ENCODE data around the gene RSBN1. TPM values are rescaled to one million over a fixed set of nuclear protein-coding genes. Genes with fewer than 3 reads are reported as not detected.
A peak's percentile ranks its signal among the peaks of the same experiment; 100 is the strongest.
"Not testable (repeated sequence)": the region's sequence is repeated elsewhere in the genome, so short reads cannot be mapped to it uniquely, and the experiment has no call there.

Gene RSBN1
- 4.0 and 4.2 TPM in 2 replicates for total RNA-seq (2014; rRNA removed; shearing (Covaris generic))

DNA sequence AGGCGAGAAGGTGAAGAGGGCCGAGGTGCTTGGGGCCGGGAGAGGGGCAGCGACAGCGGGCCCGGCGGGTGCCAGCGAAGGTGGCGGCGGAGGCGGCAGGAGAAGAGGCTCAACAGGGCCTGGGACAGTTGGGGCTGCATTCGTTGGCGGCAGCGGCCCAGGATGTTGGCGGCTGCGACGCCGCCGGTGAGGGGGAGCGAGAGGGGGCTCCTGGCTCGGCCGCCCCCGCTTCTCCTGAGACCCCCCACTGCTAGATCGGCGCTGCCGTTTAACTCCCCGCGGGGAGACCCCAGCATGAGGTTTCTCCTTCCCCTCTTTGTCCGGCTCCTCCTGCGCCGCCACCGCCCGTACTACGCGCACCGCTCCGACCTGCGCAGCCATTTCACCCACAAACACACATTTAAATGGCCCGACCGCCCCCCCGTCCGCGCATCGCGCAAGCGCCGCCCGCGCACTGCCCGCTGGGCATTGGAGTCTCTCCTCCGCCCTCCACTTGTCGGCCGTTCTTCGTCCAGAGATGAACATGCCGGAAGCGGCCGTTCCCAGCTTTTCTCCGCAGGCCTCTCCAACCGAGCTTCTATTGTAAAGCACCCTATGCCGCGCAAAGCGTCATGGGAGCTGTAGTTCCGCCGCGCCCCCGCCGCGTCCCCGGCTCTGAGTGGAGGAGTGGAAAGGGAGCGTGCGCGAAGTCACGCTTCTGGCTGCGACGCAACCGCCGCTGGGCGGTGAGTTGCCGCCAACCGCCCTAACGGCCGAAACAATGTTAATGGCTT, at the start of gene RSBN1:
TSS of gene RSBN1 (minus strand) at position 589 of the 773 bp plus-strand sequence. CDS start at position 525, 64 bp downstream.
- DNase-seq (ENCODE audit: low spot score), result peak; percentile 98

DNA sequence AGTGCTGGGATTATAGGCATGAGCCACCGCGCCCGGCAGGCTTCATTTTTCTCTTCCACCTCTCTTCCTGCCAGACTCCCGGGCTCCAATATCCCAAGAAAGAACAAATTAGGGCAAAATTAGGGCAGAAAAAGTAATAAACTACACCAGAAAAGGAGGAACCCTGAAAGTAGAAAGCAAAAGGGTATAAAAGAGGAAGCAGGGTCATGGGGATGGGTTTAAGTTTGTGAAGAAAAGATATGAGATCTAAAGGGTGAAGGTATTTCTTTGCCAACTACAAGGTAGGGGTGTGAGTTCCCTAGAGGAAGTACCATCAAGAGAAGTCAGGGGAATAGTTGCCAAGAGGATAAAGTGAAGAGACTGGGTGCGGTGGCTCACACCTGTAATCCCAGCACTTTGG, 49.4 kb upstream of the RSBN1 start:
- no peak for DNase-seq (ENCODE audit: low spot score)

DNA sequence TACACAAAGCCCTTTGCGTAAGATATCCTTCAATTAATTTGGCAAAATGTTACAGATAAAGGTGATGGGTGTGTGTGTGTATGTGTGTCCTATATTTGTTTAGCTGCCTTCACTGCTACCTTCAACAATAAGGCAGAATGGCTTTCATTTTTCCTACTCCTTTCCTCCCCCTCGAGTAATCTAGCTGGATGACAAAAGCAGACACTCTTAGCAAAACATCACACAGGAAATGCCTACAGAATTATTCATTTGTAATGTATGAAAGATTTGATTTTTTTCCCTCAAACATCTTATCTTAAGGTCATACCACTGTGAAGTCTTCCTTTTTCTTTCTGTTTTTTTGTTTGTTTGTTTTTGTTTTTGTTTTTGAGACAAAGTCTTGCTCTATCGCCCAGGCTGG, 48.6 kb upstream of the RSBN1 start:
- DNase-seq (ENCODE audit: low spot score), result no peak

DNA sequence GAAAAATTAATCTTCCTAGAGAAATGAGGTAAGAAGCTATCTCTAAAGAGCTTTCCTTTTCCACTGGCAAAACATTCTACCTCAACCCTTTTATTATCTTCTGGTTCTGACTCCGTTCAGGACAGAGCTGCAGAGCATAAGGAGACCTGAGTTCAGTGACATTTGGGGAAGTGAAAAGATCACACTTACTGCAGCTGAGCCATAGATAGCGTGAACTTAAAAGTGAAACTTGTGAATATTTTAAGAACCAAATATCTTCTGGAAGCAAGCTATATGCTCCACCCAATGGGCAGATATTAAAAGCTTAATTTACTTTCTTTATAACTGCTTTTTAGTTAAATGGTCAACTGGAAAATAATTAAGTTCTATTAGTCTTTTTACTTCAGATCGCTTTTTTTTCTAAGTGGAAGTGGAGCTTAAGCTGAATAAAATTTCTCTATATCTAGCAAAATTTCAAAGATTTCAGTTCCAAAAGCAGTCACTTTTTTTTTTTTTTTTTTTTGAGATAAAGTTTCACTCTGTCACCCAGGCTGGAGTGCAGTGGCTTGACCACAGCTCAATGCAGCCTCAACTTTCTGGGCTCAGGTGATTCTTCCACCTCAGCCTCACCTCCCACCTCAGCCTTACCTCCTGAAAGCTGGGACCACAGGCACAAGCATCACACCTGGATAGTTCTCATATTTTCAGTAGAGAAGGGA, 47.4 kb upstream of the RSBN1 start:
- no peak for DNase-seq (ENCODE audit: low spot score)

DNA sequence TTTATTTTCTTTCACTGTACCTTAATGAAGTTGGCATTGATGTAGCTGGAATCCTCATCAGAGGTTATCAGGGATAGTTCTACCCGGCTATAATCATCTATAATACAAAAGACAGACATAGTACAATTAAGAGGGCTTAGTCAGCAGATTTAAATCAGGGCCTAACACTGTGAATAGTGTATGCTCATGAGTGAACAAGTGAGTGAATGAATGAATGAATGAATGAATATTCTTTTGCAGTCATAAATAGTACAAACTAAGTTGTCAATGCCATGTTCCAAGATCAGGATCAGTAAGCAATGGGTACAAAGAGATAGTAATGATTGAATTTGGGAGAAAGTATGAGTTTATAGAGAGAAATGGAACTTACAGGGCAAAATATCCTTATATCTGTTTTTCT, 46.7 kb upstream of the RSBN1 start:
- DNase-seq (ENCODE audit: low spot score), result no peak

DNA sequence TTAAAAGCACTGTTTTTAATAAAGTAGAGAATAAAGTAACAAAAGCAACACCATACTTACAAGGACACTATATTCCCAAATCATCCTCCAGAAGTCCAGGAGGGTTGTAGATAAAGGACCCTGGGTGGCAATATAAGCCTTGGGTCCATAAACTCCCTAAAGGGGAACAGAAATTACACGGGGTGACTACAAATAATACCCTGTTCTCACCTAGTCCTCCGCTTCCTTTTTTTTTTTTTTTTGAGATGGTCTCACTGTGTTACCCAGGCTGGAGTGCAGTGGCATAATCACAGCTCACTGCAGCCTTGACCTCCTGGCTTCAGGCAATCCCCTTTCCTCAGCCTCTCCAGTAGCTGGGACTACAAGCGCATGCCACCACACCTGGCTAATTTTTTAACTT, 46.1 kb upstream of the RSBN1 start:
- no peak for DNase-seq (ENCODE audit: low spot score)

DNA sequence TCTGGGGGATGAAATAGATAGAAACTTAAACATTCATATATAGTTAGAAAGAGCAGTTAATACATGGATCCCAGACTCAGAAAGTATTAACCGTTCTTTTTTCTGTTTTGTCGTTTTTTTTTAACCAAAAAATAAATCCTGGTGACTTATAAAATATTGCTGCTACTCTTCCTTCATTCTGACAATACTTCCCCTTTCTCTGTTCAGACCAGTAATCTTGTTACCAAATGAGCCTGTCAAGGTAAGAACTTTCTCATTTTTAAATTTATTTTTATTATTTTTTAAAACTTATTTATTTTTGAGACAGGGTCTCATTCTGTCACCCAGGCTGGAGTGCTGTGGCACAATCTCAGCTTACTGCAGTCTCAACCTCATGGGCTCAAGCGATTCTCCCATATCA, 45.5 kb upstream of the RSBN1 start:
- no peak for DNase-seq (ENCODE audit: low spot score)

DNA sequence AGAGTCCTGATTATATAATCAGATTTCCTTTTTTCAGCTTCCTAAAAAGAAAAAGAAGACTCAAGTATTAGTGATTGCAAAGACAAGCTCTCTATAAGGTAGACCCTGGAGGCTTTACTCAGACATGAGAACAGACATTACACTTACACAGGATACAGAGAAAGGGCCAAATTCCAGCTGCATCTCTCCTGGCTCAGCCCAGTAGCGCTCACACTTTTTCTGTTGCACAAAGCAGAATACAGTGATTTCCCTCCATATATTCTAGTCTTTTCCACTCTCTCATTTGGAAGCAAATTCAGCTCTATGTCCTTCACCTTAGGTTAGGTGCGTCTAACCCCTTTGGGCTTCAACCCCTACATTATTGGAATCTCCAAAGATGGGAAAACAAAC, 44.1 kb upstream of the RSBN1 start:
- DNase-seq (ENCODE audit: low spot score), result no peak

DNA sequence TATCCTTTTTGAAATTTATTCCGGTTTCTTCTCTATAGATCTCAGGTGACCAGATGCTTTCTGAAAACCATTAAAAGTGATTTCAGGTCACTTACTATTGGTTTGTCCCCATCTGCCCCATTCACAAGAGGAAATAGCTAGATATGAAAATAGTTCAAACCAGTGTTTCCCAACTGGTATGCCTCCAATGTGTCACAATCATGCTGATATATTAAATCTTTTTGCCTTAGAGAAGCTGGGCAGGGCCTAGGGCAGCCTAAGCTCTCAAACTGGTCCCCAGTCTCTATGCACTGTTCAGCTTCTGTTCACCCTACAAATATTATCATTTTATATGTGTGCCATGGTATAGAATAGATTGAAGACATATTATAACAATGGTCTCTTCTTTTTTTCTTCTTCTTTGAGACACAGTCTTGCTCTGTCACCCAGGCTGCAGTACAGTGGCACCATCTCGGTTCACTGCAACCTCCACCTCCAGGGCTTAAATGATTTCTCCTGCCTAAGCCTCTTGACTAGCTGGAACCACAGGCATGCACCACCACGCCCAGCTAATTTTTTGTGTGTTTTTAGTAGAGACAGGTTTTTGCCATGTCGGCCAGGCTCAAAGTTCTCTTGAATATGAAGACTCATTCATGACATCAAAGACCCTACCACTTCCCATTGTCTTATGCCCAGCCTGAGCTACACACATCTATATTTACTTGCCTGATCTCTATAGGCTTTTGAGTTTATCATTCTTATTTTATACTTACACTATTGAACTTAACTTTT, 43.5 kb upstream of the RSBN1 start:
- no peak for DNase-seq (ENCODE audit: low spot score)

DNA sequence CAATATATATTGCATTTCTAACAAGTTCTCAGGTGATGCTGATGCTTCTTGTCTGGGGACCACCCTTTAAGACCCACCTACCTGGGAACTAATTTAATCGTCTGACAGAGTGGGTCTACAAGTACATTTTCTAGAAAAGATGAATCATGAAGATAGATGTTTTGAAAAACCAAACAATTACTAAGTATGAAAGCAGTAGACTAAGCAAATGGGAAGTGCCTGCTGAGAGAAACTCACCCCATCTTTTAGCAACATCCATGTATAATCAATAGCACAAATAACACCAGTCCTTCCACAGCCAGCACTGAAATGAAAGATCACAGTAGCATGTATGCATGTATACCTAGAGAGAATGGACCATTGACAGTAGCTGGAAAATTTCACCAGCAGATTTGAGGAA, 42.0 kb upstream of the RSBN1 start:
- no peak for DNase-seq (ENCODE audit: low spot score)

DNA sequence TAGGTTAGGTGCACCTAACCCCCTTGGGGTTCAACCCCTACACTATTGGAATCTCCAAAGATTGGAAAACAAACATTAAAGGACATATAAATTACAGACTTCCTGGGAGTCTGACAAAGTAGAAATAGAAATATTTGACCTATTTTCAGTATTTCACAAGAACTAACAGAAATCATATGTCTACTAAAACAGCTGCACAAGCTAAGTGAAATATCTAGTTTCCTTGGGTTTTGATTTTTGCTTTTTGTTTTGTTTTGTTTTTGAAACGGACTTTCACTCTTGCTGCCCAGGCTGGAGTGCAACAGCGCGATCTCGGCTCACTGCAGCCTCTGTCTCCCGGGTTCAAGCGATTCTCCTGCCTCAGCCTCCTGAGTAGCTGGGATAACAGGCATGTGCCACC, 40.4 kb upstream of the RSBN1 start:
- not testable (repeated sequence) for DNase-seq (ENCODE audit: low spot score)

DNA sequence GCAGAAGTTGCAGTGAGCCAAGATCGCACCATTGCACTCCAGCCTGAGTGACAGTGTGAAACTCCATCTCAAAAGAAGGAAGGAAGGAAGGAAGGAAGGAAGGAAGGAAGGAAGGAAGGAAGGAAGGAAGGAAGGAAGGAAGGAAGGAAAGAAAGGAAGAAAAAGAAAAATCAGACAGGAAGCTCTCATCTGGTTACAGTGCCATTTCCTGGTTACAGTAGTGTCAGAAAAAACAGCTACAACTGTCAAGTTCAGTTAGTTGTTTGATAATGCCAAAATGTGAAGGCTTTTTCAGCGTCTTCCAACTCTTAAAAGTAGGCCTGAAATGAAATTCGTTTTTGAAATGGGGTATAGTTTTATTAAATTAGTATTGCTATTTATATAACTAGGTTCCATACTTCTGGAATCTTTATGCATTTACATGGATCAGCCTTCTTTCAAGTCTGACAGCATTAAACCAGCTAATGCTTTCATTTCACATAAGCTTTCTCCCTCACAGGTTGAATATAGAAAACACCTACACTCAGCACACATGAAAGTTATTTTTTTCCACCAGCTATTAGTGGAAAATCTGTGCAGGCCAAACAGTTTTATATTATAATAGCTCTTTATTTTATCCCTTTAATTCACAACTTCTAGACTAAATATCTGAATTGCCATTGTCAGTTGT, 38.0 kb upstream of the RSBN1 start:
- no peak for DNase-seq (ENCODE audit: low spot score)

DNA sequence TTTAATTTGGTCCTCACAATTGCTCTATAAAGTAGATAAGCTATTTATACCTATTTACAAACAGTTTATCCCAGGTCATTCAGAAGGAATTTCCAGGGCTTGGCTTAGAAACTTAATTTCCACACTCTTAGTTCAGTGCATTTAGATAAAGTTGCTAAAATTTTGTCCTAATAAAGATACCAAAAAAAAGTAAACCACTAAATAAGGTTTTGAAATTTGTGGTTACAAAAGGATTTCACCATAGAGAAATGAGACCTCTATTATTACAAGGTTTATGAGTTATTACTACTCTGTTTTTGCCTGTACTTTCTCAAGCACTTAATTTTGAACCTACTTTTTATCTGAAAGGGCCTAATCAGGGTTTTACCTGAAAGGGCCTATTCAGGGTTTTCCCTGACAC, 36.8 kb upstream of the RSBN1 start:
- no peak for DNase-seq (ENCODE audit: low spot score)

DNA sequence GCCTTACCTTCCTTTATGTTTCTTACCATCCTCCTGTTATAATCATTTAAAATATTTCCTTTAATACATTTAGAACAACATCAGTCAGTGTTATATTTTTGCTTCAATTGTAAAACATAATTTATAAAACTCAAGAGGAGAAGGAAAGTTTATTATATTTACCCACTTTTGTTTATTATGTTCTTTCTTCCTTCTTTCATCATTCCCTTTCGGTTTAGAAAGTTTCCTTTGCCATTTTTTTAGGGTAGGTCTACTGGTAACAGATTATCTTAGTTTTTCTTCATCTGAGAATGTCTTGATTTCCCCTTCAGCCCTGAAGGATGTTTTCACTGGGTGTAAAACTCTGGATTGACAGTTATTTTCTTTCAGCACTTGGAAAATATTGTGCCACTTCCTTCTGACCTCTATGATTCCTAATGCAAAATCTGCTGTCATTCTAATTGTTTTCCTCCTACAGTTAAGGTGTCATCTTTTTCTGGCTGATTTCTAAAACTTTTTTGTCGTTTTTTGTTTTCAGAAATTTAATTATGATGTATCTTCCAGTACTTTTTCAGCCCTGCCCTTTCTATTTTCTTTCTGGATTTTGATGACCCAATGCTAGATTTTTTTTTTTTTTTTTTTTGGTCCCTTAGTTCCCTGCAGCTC, 34.2 kb upstream of the RSBN1 start:
- DNase-seq (ENCODE audit: low spot score), result no peak

DNA sequence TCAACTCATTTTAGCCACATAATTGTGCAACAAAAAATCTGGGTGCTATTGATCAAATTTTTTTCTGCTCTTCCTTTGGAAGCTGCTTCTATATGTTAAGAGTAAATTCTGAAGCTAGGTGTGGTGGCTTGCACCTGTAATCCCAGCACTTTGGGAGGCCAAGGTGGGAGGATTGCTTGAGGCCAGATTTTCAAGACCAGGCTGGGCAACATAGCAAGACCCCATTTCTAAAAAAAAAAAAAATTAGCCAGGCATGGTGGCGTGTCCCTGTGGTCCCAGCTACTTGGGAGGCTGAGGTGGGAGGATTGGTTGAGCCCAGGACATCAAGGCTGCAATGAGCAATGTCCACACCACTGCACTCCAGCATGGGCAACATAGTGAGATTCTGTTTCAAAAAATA, 24.3 kb upstream of the RSBN1 start:
- DNase-seq (ENCODE audit: low spot score), result no peak

DNA sequence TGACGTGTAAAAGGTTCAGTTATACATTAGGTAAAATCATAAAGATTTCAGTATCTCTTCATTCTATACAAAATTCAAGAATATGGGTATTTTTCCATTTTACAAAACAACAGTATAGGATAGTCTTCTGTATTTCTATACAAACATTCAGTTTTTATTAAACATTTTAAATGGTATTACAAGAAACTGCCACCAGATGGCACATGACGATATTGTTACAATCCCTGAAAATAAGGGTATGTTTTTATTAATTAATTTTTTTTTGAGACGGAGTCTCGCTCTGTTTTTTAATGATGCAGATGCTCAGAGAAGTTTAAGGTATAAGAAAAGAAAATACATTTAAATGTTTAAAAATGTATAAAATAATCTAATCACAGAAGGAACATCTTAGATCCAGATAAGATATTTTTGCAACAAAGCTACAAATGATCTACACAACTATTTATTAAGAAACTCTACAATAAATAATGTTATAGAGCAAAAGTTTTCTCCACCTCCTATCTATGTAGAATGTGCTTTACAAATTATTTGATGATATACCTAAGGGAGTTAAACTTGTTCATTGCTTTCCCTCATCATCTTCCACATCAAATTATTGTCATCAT, 23.5 kb upstream of the RSBN1 start:
- peak; percentile 85 for DNase-seq (ENCODE audit: low spot score)

DNA sequence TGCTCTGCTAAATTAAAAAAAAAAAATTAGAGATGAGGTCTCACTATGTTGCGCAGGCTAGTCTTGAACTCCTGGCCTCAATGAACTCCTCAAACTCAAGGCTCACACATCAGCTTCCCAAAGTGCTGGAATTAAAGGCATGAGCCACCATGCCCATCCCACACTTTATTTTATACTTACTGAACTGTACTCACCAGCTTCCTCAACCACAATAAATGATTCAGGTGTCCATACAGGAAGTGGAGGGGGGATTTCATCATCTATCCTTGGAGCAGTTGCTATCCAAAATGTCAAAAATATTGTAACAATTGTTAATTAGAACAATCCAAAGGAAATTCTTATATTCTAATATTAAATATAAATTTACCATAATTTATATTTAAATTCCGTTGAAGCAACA, 22.4 kb upstream of the RSBN1 start:
- no peak for DNase-seq (ENCODE audit: low spot score)

DNA sequence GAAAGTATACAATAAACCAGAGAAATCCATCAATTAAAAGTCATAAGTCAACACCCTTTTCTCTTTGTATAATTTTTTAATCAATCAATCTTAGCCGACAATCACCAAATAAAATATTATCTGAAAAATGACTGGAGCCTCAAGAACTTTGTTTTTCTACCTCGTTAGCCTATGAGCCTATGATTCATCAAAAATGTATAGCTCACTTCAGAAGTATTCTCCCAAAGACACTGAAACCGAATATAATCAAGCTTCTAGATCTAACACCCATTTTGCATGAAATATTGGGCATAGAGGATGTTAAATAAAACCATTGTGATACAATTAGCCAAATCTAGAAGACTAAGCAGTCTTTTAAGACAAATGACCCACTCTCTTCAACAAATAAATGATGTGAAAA, 17.8 kb upstream of the RSBN1 start:
- no peak for DNase-seq (ENCODE audit: low spot score)

DNA sequence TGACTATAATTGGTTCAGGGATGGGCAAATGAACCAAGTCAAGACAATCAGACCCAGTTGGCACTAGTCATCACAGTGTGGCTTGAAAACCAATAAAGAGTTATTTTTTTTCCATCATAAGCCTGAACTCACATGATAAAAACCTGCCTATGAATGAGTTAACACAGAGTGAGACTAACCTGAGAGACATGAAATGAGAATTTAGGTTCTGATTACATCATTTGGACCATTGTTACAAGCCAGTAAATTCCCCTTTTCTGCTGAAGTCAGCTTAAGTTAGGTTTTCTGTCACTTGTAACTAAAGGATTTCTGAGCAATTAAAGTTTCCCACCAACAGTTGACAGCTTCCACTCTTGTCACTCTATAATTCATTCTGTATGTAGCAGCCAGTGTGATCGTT, 9.6 kb upstream of the RSBN1 start:
- no peak for DNase-seq (ENCODE audit: low spot score)

DNA sequence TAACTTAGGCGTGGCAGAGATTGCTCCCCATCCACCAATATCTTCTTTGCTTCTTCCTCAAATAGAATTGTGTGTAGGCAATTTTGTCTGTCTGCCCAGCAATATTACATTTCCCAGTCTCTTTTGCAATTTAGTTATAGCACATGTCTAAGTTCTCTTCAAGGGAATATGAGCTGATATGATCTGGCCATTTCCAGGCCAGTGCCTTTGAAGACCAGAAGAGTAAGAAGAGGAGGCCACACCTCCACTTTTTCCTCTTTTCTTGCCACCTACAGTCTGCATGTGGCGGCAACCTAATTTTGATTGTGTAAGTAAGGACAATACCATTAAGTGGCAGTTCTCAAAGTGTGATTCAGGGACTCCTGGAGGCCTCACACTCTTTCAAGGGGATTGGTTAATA, 6.3 kb upstream of the RSBN1 start:
- DNase-seq (ENCODE audit: low spot score), result peak; percentile 7

DNA sequence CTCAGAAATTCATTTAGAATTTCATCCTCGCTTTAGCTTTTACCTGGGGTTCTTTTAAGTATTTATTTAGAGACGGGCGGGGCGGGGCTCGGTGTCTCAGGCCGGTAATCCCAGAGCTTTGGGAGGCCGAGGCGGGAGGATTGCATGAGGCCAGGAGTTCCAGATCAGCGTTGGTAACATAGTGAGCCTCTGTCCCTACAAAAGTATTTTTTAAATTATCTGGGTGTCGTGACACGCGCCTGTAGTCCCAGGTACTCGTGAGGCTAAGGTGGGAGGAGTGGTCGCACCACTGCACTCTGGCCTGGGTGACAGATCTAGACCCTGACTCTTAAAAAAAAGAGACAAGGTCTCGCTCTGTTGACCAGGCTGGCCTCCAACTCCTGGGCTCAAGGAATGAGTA, 942 bp upstream of the RSBN1 start:
- DNase-seq (ENCODE audit: low spot score), result no peak

Data from HT-29 (cell line).